Suprapubic skin (tissue), 4 donors: ENCODE measurements around the gene C1QTNF2.
"Not testable (repeated sequence)": the region's sequence is repeated elsewhere in the genome, so short reads cannot be mapped to it uniquely, and the experiment has no call there.

ENCODE experiments used
- POLR2A ChIP-seq, 2 donors: fragments of 450-650 bp; IDR thresholded peaks; one replicate each; pipeline ENCODE4 v1.6.1; 2017; ENCODE audit warnings: antibody characterized with exemption in 2 of 2, mild to moderate bottlenecking in 2 of 2, moderate library complexity in 2 of 2
- POLR2AphosphoS5 ChIP-seq, 3 donors: sonication (generic); formaldehyde crosslinking; IDR thresholded peaks; one replicate each; pipeline ENCODE4 v1.6.1; 2017; ENCODE audit warnings: antibody characterized with exemption in 3 of 3
- TF ChIP-seq, protein P1 (sequence below), 2 donors: fragments of 200-600 bp in 1 of 2; fragments of 450-650 bp in 1 of 2; sonication (generic) in 1 of 2; IDR thresholded peaks; one replicate each; pipeline ENCODE4 v1.5.1; 2016 to 2019; ENCODE audit warnings: antibody characterized with exemption in 2 of 2, mild to moderate bottlenecking in 1 of 2, moderate library complexity in 1 of 2

DNA sequence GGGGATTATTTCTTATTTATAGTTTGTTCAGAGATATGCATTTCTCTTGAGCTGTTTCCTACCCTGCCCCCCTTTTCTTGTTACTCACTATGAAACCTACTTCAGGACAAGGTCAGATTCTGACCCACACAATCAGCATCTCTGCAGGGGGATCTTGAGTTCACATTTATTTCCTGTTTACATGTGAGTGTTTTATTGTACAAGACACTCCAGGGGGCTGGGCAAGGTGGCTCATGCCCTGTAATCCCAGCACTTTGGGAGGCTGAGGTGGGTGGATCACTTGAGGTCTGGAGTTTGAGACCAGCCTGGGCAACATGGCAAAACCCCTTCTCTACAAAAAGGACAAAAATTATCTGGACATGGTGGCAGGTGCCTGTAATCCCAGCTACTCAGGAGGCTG, 29.9 kb downstream of the C1QTNF2 start:
- TF ChIP-seq, protein P1, sequence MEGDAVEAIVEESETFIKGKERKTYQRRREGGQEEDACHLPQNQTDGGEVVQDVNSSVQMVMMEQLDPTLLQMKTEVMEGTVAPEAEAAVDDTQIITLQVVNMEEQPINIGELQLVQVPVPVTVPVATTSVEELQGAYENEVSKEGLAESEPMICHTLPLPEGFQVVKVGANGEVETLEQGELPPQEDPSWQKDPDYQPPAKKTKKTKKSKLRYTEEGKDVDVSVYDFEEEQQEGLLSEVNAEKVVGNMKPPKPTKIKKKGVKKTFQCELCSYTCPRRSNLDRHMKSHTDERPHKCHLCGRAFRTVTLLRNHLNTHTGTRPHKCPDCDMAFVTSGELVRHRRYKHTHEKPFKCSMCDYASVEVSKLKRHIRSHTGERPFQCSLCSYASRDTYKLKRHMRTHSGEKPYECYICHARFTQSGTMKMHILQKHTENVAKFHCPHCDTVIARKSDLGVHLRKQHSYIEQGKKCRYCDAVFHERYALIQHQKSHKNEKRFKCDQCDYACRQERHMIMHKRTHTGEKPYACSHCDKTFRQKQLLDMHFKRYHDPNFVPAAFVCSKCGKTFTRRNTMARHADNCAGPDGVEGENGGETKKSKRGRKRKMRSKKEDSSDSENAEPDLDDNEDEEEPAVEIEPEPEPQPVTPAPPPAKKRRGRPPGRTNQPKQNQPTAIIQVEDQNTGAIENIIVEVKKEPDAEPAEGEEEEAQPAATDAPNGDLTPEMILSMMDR (IDR thresholded peaks at IDR 0.05): not testable (repeated sequence)
- TF ChIP-seq POLR2AphosphoS5, POLR2A (IDR thresholded peaks at IDR 0.05): not testable (repeated sequence)
